Measurements from ENCODE around the gene RCBTB1.

DNA sequence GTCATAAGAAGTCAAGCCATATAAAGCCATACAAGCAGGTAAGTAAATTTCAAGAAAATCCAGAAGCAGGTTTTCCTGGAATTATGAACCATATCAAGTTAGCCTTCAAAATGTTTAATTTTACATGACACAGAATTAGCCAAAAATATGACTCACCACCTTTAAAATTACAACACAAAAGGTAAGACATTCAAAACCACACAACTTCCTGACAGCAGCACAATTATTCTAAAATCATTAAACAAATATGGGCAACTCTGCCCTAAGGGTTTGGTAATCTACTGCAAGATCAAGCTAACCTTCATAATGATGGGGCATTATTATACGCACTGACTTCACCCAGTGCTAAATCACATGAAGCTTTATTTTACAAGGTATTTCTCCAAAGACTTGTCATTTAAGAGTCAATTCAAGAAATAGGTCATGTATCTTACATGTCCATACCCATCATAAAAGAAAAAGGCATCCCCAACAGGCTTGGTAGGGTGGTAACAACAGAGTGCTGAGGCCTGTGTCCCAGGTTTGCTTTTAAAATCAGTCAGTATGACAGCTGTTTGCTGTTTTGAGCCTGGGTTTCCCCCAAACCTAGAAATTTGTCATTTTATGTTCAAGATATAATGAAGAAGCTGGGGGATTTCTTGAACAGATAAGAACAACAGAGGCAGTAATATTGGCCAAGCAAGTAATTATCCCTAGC, 15.2 kb downstream of the RCBTB1 start:
- no peak for TF ChIP-seq POLR2AphosphoS5 (IDR thresholded peaks at IDR 0.05; ENCODE audit: low read depth, low read length)
- TF ChIP-seq, protein P1, sequence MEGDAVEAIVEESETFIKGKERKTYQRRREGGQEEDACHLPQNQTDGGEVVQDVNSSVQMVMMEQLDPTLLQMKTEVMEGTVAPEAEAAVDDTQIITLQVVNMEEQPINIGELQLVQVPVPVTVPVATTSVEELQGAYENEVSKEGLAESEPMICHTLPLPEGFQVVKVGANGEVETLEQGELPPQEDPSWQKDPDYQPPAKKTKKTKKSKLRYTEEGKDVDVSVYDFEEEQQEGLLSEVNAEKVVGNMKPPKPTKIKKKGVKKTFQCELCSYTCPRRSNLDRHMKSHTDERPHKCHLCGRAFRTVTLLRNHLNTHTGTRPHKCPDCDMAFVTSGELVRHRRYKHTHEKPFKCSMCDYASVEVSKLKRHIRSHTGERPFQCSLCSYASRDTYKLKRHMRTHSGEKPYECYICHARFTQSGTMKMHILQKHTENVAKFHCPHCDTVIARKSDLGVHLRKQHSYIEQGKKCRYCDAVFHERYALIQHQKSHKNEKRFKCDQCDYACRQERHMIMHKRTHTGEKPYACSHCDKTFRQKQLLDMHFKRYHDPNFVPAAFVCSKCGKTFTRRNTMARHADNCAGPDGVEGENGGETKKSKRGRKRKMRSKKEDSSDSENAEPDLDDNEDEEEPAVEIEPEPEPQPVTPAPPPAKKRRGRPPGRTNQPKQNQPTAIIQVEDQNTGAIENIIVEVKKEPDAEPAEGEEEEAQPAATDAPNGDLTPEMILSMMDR (IDR thresholded peaks at IDR 0.05) = no peak
